HUES48 (cell line): Measurements from ENCODE around the gene SLIT3.

Experiments used
- H3K27ac ChIP-seq: one replicate; pipeline ENCODE4 v1.7.0; 2013; ENCODE audit warnings: low read depth, low read length, inconsistent platforms
- H3K27me3 ChIP-seq: 2 replicates; pipeline ENCODE4 v1.6.1; 2013; ENCODE audit warnings: mild to moderate bottlenecking, low read length; ENCODE audit not compliant: control insufficient read depth, insufficient read depth
- H3K36me3 ChIP-seq: 2 replicates; pipeline ENCODE4 v1.6.1; 2013; ENCODE audit warnings: low read length; ENCODE audit not compliant: control insufficient read depth, insufficient read depth
- H3K4me1 ChIP-seq: 2 replicates; pipeline ENCODE4 v1.6.1; 2013; ENCODE audit warnings: mild to moderate bottlenecking, low read length; ENCODE audit not compliant: control insufficient read depth, insufficient read depth
- H3K4me3 ChIP-seq: 2 replicates; pipeline ENCODE4 v1.5.1; 2013; ENCODE audit warnings: mild to moderate bottlenecking, low read depth, low read length
- H3K9ac ChIP-seq: 2 replicates; pipeline ENCODE4 v1.6.1; 2013; ENCODE audit warnings: mild to moderate bottlenecking, low read depth, low read length, moderate library complexity
- H3K9me3 ChIP-seq: 2 replicates; pipeline ENCODE4 v1.6.1; 2013; ENCODE audit warnings: low read length; ENCODE audit not compliant: control insufficient read depth, insufficient read depth

The SLIT3 gene

DNA sequence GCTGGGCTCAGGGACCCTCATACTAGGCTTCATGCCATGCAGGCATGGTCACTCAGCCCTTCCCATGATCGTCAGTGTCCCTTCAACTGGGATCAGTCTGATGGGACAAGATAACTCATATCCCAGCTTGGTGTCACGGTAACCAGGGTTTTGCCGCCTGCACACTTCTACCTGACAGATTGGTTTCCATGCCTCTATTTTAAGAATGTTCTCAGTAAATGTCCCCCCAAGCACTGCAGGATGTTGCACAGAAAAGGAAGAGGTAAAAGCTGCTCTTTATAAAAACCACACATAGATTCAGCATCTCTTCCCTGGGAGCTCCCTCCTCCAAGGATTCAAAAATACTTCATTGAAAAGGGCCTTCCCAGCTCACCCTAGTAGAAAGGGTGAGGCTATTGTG, 56.1 kb downstream of the SLIT3 start:
- Histone ChIP-seq H3K9ac (no peak overlapping the region), H3K27me3 (no peaks in the 10 kb centered on the region), H3K4me1 (no peaks in the 10 kb centered on the region), H3K4me3 (no peak overlapping the region), H3K36me3 (no peaks in the 10 kb centered on the region), H3K27ac (no peak overlapping the region), H3K9me3 (no peaks in the 10 kb centered on the region)

DNA sequence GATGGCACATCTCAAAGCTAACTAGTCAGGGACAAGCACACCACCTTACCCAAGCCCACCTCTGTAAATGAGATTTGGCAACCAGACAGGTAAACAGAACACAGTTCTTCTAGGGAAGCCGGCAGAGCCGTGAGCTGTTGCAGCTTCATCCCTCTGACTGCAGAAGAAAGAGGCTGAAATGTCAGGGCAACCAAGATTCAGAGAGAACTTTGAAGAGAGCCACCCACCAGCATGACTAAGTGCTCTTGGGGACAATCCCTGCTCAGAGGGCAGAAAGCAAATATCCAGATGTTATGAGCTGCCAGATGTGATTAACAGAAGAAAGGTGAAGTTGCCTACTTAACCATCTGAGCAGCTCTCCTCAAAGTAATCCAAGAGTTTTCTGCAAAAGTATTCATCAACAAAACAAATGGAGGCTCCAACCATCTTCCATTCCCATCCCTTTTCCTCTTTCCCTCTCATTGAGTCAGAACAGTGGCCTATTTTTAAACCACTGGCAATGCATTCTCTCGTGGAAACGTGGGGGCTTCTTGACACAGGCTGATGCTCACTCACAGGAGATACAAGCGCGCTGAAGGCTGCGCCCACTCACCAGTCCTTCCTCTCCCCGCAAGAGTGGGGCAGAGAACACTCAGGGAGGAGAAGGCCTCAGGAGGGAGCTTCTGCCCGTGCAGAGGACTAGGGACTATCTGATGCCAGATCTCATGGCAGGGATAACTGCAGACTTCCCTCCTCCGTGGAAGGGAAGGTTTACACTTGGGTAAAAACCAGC, 57.1 kb downstream of the SLIT3 start:
- Histone ChIP-seq H3K27ac (no peak overlapping the region), H3K9ac (no peak overlapping the region), H3K9me3 (no peaks in the 10 kb centered on the region), H3K4me3 (no peak overlapping the region), H3K4me1 (no peaks in the 10 kb centered on the region), H3K27me3 (no peaks in the 10 kb centered on the region), H3K36me3 (no peaks in the 10 kb centered on the region)

DNA sequence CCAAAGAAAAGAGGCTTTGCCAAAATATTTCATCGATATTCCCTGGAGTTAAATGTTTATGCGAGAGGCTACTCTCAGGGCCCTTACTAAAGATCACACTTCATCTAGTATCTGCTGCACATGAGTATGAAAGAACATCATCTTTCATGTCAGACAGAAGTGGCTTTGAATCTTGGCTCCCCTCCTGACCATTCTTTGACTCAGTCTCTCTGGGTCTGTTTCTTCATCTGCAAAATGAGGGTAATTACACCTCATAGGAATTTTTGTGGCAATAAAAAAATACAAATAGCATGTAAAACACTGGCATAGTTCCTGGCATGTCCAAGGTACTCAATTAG, 58.1 kb downstream of the SLIT3 start:
- H3K27ac ChIP-seq = no peak overlapping the region
- no peaks in the 10 kb centered on the region for H3K36me3 ChIP-seq
- H3K4me3 ChIP-seq = no peak overlapping the region
- H3K9me3 ChIP-seq = no peaks in the 10 kb centered on the region
- H3K4me1 ChIP-seq = no peaks in the 10 kb centered on the region
- H3K9ac ChIP-seq = no peak overlapping the region
- H3K27me3 ChIP-seq = no peaks in the 10 kb centered on the region

DNA sequence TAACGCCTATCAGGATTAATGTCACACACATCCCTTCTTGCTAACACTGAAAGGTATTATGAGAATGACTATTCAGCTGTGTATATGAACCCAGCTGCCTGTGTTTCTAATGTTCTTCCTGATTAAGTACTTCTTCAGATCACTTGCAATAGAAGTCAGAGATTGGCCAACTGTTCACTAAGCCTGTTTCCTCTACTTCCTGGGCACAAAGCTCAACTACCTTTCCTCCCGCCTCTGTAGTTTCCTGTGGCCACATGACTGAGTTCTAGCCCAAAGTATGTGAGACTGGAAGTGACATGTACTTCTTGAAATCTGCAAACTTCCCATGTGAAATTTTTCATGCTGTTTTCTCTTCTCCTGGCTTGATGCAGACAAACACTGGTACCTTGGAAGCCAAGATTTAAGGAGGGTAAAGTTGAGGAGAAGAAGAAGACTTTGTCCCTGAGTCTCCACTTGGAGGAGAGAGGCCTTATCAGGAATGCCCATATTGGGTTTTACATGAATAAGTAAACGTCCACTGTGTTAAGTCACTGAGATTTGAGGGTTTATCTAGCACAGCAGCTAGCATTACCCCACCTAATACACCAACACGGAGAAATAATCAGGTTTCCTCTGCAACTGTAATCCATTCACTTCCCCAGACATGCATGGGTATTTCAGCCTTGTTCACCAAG, 58.6 kb downstream of the SLIT3 start:
- no peaks in the 10 kb centered on the region for H3K27me3 ChIP-seq
- no peaks in the 10 kb centered on the region for H3K9me3 ChIP-seq
- no peak overlapping the region for H3K9ac ChIP-seq
- no peak overlapping the region for H3K4me3 ChIP-seq
- no peak overlapping the region for H3K27ac ChIP-seq
- H3K4me1 ChIP-seq = no peaks in the 10 kb centered on the region
- H3K36me3 ChIP-seq = no peaks in the 10 kb centered on the region

DNA sequence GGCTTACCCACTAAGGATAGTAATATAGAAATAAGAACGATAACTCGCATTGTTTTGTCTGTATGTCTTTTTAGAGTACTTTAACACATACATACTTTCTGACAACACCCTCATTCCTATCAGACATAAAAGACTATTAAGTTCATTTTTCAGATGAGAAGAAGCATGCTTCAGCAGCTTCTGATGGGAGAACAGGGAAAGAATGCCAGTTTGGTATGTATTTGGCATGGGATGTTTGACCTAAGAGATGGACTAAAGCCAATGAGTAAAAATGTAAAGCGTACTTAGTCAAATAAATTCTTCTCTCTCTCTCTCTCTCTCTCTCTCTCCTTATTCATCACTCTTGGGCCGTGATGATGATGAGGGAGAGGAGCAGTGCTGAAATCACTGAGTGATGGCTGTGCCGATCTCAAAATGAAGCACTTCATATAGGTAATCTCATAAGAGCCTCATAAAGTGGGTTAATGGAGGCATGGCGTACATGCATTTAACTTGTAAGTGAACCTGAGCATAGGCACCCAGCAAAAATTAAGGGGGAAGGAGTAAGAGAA, 71.5 kb downstream of the SLIT3 start:
- H3K27me3 ChIP-seq = peaks cover 50% of the 10 kb centered on the region
- no peak overlapping the region for H3K27ac ChIP-seq
- no peaks in the 10 kb centered on the region for H3K36me3 ChIP-seq
- H3K4me1 ChIP-seq = no peaks in the 10 kb centered on the region
- H3K4me3 ChIP-seq = no peak overlapping the region
- H3K9ac ChIP-seq = no peak overlapping the region
- no peaks in the 10 kb centered on the region for H3K9me3 ChIP-seq

DNA sequence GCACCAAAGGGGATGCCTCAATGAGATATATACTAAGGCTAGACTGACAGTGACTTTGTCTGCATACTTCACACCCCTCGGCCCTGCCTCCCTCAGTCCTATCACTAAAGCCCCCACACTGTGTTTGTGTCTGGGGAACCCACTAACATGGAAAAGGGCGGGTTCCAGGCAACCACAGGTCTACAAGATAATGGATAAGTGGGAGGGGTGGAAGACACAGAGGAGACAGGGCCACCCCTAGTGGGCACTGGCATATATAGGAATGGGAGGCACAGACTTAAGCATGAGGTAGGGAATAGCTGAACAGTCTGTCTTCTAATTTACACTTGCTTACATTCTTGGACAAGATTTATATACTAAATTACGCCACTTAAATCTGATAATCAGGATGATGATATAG, 74.0 kb downstream of the SLIT3 start:
- Histone ChIP-seq H3K9me3 (no peaks in the 10 kb centered on the region), H3K9ac (no peak overlapping the region), H3K4me3 (no peak overlapping the region), H3K27me3 (peaks cover 75% of the 10 kb centered on the region), H3K36me3 (no peaks in the 10 kb centered on the region), H3K4me1 (no peaks in the 10 kb centered on the region), H3K27ac (no peak overlapping the region)

DNA sequence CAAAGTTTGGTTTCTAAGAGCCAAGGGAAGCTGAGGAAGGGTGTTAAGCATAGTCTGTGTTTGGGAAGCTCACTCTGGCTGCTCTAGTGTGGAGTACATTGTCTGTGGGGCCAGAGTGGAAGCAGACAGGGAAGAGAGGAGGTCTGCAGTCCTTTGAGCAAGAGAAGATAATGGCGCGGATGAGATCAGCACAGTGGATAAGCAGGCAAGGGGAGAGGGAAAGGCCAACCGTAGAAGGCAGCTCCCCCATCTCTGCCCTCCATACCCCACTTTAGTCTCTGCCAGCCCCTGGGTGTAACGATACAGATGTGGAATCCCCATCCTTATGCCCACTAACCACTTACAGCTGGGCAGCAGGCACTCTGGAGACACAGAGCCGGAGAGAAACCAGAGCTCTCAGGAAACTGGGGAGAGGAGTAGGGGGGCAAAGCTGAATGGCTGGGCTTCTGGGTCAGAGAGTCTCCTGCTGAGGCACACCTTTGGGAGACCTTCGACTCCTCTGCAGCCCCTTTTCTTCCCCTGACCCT, 75.0 kb downstream of the SLIT3 start:
- H3K36me3 ChIP-seq = no peaks in the 10 kb centered on the region
- no peaks in the 10 kb centered on the region for H3K4me1 ChIP-seq
- peaks cover 85% of the 10 kb centered on the region for H3K27me3 ChIP-seq
- no peak overlapping the region for H3K4me3 ChIP-seq
- no peak overlapping the region for H3K9ac ChIP-seq
- H3K9me3 ChIP-seq = no peaks in the 10 kb centered on the region
- no peak overlapping the region for H3K27ac ChIP-seq

DNA sequence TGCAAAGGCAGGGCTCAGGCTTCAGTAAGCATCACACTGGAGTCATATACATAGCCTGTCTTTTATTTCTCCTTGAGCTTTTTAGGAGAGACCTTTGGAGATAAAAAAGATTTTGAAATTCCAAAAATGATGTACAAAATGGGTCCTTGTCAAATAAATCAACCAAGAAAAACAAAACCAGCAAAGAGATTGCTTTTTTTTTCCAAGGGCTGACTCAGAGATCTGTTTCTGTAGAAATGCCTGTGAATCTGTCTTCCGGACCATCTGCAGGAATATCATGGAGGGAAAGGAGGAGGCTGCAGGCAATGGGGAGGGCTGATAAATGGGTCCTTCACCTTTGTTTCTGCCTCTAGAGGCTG, 77.4 kb downstream of the SLIT3 start:
- Histone ChIP-seq H3K9me3 (no peaks in the 10 kb centered on the region), H3K27ac (no peak overlapping the region), H3K4me1 (no peaks in the 10 kb centered on the region), H3K27me3 (peaks cover 93% of the 10 kb centered on the region), H3K9ac (no peak overlapping the region), H3K36me3 (no peaks in the 10 kb centered on the region), H3K4me3 (no peak overlapping the region)

DNA sequence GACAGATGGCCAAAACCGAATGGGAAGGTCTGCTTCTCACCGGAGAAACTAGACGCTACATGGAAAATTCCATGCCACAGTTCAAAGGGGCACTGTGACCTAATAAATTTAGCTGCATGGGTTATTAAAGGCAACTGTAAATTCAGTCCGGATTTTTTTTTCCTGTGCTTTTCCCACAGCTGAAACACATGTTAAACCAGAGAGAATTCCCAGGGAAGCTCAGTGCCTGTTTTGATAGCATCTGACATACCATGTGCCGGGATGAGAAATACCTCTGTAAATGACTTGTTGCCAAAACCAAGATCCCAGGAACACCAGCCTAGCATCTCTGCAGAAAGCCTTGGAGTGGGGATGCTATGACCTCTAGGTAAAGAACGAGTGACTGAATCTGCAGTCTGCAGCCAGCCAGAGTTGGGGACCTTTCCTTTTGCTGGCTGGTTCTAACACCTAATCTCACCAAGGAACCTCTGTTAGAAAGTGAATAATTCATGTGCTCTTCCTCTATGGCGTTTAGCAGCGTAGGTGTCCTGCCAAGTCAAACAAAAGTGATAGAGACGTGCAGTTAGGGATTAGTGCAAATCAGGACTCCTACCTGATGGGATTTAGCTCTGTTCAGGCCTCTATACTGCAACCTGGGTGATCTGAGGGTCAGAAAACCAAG, 77.9 kb downstream of the SLIT3 start:
- Histone ChIP-seq H3K4me1 (no peaks in the 10 kb centered on the region), H3K9me3 (no peaks in the 10 kb centered on the region), H3K9ac (no peak overlapping the region), H3K27me3 (peaks cover 94% of the 10 kb centered on the region), H3K36me3 (no peaks in the 10 kb centered on the region), H3K27ac (no peak overlapping the region), H3K4me3 (no peak overlapping the region)

DNA sequence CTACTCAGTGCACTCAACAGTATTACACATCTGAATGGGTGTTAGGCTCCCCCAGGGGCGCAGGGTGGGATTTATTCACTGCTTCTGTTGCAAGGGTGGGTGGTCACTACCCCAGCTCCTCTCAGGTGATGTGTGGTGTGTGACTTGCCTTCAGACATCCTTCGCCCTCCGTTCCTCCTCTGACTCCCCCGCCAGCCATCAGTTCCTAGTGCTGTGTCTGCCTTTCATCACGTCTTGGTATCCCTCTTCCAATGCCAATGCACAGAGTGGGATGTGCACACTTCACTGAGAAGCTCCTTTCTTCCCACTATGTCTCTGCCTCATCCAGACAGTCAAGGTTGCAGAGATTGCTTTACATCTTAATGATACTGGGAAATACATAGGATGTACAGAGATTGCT, 79.4 kb downstream of the SLIT3 start:
- H3K9me3 ChIP-seq = no peaks in the 10 kb centered on the region

DNA sequence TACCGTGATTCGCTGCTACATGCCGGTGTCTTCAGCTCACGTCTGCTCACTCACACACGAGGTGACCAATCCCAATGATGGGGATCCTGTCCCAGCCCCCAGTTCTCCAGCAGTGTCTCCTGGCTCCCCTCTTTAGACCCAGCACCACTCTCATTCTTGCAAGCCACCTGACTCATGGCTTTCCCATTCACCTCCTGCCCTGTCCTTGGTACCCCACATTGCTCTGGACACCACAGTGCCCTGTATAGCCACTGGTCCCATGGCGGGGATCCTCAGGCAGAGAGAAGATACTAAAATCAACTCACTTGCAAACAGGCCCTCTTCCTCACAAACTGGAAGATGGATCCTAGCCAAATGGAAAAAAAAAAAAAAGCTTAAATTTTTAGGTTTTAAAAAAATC, 81.0 kb downstream of the SLIT3 start:
- Histone ChIP-seq H3K4me1 (no peaks in the 10 kb centered on the region), H3K9ac (no peak overlapping the region), H3K4me3 (no peak overlapping the region), H3K9me3 (no peaks in the 10 kb centered on the region), H3K27ac (no peak overlapping the region), H3K36me3 (no peaks in the 10 kb centered on the region), H3K27me3 (peaks cover 78% of the 10 kb centered on the region)

More for the DNA sequence above, 79.4 kb downstream of the SLIT3 start:
- H3K4me3 ChIP-seq = no peak overlapping the region
- no peaks in the 10 kb centered on the region for H3K36me3 ChIP-seq
- no peak overlapping the region for H3K9ac ChIP-seq
- no peak overlapping the region for H3K27ac ChIP-seq
- no peaks in the 10 kb centered on the region for H3K4me1 ChIP-seq
- peaks cover 91% of the 10 kb centered on the region for H3K27me3 ChIP-seq
